HG03064 (cell line): ENCODE data around the gene GDPD2.
"Not testable (repeated sequence)": the region's sequence is repeated elsewhere in the genome, so short reads cannot be mapped to it uniquely, and the experiment has no call there.

Experiments used
- ATAC-seq: cut with Tn5 transposase; IDR thresholded peaks from one replicate; pipeline ENCODE4 v1.9.1; 2021; ENCODE audit warnings: low read depth; ENCODE audit not compliant: unreplicated experiment

GDPD2 gene

GRCh38 chrX:70422851-70423341 is at the start of gene GDPD2:
GDPD2 (plus strand) TSS chrX:70423314; CDS start chrX:70424985, 1,671 bp downstream.
- no peak for ATAC-seq

DNA sequence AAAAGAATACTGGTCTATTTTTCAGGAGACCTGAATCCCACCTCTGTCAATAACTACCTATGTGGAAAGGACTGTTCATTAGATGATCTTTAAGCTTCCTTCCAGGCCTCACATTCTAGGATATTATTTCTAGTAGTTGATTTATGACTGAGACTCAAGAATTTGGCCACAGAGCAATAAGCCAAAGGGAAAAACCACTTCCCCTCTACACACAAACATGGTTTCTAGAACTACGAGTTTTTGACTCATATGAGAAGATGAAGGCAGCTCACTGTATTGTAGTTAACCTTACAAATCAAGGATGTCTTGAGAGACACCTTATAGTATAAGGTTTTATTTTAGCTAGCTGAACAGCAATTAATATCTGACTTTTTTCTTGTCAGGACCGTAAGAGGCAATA is 36.9 kb upstream of the GDPD2 start:
- ATAC-seq: no peak

DNA sequence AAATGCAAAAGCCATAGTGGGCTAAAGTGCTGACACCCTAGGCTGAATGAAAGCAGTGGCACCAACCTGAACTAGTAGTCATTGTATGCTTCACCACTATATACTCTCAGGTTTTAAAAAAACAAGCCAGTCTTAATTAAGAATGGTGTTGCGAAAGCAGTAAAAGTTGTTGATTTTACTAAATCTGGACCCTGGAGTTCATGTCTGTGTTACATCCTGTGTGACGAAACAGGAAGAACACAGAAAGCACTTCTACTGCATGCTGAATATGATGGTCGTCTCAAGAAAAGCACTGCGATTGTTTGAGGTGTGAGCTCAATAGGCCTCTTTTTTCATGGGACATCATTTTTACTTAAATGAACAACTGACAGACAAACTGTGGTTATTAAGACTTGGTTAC is 24.2 kb upstream of the GDPD2 start:
- ATAC-seq: no peak

DNA sequence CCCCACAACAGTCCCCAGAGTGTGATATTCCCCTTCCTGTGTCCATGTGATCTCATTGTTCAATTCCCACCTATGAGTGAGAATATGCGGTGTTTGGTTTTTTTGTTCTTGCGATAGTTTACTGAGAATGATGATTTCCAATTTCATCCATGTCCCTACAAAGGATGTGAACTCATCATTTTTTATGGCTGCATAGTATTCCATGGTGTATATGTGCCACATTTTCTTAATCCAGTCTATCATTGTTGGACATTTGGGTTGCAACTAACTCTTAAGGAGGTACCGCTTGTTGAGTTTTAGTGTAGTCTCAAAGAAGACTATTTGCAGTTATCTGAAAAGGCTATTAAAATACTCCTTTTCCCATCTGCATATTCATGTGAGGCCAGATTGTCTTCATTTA is 22.9 kb upstream of the GDPD2 start:
- not testable (repeated sequence) for ATAC-seq

- ATAC-seq: no peak
These were observed 20.4 kb upstream of the GDPD2 start for GRCh38 chrX:70402721-70403120.

DNA sequence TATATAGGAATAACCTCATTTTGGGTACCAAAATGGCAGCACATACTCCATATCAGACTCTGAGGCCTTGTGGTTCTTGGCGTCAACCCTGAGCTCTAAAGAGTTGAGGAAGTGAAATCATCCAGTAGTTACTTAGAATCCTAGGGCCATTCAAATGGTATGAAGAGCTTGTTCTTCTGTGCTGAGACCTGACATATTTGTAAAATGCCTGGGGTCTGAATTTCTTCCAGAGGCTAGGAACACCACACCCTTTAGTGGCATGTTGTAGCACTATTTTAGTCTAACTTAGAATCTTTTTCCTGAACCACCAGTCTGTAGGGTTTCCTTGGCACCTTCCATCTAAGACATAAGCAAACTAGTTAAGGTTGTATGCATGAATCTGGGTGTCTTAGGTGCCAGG is 18.1 kb upstream of the GDPD2 start:
- no peak for ATAC-seq

GRCh38 chrX:70410921-70411320 is 12.2 kb upstream of the GDPD2 start:
- no peak for ATAC-seq

DNA sequence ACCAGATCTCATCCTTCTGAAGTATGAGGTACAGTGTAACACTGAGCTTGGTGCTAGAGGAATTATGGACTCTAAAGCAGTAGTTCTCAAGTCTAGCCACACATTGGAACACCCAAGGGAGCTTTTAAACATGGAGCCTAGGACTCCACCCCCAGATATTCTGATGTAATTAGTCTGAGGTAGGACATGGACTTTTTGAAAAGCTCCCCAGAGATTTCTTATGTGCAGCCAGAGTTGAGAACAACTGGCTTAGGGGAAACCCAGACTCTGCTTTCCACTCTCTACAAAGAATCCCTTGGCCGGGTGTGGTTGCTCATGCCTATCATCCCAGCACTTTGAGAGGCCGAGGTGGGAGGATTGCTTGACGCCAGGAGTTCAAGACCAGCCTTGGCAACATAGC is 11.6 kb upstream of the GDPD2 start:
- no peak for ATAC-seq

DNA sequence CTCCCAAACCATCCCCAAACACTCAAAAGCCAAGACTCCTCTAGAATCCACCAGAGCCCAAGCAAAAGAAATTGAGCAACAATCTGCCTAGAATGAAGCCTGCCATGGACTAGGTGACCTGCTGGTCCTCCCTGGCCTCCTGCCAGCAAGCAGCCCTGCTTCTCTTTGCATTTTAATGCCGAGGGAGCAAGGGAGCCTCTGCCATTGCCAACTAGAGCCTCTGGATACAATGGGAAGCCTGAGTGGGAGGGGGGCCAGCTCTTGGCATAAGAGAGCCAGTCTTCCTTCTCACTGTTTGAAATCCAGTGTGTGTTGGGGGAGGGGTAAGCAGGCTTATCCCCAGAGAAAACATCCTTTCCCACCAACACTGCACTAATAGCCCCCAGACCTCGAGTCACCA is 1.5 kb upstream of the GDPD2 start:
- no peak for ATAC-seq

- ATAC-seq: no peak
These were observed 992 bp downstream of the GDPD2 start for GRCh38 chrX:70423936-70424675.

- ATAC-seq: no peak
These were observed 1.7 kb downstream of the GDPD2 start for GRCh38 chrX:70424801-70425200.

DNA sequence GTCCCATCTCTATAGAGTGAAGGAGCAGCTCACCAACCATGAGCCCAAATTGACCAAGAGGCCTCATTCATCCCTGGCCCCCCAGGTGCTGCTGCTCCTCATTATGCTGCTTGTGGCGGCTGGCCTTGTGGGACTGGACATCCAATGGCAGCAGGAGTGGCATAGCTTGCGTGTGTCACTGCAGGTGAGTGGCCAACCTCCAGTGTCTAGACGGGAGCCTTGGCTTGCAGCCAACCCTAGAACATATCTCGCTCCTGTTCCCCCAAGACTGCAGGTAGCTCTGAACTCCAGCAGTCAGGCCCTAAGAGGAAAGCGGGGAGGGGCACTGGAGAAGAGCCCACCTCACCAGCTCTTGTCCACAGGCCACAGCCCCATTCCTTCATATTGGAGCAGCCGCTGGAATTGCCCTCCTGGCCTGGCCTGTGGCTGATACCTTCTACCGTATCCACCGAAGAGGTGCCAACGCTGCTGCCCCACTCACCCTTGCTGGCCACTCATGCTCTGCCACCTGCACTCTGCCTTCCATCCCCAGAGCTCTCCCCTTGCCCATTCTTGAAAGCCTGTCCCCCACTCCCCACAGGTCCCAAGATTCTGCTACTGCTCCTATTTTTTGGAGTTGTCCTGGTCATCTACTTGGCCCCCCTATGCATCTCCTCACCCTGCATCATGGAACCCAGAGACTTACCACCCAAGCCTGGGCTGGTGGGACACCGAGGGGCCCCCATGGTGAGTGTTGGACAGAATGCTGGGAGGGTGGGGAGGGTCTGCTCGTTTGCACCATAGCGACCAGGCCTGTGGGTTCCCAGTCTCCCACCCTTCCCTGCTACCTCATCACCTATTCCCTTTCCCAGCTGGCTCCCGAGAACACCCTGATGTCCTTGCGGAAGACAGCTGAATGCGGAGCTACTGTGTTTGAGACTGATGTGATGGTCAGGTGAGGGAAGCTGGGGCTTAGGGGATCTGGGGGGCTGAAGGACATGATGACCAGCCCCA is 3.5 kb downstream of the GDPD2 start:
- ATAC-seq: no peak

DNA sequence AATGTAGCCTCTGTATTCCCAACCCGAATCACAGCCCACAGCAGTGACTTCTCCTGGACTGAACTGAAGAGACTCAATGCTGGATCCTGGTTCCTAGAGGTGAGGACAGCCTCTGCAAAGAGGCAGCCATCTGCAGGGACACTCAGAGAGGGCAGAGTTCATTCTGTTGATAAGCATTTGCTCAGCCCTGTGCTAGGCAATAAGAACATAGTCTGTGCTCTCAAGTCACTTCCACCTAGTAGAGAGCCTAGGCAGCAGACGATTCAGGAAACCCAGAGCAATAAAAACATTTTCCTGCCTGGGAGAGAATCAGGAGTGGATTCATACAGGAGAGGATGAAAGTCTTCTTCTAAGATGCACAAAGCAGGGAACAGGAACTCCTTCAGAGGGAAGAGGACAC is 4.3 kb downstream of the GDPD2 start:
- no peak for ATAC-seq

- ATAC-seq: no peak
These were observed 6.6 kb downstream of the GDPD2 start for GRCh38 chrX:70429759-70430158.

DNA sequence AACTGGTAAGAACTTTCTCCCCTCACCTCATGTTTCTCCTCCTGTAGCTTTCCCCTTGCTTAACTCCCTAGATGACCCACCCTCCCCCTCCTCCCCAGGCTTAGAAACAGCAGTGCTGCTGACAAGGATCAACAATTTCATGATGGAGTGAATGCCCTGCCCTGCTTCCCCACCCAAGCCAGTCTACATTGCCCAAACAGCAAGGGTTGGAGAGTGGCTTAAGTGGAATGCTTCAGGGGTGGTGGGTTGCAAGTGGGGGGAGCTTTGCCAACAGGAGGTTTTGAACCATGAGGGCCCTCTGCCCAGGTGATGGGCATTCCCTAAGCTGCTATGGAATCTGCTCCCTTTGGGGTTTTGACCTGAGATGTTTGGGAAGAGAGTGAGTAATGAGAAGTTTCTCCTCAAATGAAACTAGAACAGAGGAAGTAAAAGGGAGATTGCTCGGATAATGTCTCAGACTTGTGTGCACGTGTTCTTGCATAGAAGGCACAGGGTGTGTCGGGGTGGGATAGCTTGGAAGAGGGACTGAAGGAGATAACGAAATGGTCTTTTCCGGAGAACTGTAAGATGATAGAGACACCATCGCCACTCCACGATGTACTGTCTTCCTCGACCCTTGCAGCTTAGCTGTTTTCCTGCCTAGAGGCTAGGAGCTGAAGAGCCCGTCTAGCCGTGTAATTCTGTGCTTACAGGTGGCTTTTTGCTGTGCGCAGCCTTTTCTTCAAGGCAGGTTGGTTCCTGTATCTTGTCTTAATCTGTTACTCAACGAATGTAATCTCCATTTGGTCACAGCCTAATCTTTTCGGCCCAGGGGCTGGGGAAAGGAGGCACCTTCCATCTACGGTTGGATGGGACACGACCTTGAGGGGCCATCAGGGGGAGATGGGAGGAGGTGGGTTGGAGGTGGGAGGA is 10.1 kb downstream of the GDPD2 start:
- ATAC-seq: no peak

- peak; percentile 59 for ATAC-seq
These were observed 10.8 kb downstream of the GDPD2 start for GRCh38 chrX:70433848-70434351.

DNA sequence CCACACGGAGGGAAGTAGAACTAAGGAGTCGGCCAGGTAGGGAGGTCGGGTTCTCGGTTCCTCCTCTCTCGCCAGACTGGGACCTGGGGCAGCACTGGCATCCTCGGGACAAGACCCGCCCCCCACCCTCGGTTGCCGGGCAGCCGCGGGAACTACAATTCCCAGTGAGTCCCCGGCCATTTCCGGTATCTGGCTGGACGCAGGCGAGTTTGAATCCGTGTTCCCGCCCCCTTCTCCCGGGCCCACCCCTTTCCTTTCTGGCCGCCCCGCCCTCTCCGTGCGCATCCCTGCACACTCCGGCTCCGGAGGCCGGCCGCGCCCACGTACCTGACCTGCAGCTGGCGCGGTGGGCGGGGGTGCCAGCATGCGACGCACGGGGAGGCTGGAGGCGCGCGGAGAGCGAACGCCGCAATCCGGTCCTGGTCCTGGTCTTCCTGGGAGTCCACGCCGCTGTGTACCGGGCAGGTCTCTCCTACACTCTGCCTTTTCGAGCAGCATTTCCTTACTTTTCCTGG is 11.3 kb downstream of the GDPD2 start:
- ATAC-seq: peak; percentile 65

DNA sequence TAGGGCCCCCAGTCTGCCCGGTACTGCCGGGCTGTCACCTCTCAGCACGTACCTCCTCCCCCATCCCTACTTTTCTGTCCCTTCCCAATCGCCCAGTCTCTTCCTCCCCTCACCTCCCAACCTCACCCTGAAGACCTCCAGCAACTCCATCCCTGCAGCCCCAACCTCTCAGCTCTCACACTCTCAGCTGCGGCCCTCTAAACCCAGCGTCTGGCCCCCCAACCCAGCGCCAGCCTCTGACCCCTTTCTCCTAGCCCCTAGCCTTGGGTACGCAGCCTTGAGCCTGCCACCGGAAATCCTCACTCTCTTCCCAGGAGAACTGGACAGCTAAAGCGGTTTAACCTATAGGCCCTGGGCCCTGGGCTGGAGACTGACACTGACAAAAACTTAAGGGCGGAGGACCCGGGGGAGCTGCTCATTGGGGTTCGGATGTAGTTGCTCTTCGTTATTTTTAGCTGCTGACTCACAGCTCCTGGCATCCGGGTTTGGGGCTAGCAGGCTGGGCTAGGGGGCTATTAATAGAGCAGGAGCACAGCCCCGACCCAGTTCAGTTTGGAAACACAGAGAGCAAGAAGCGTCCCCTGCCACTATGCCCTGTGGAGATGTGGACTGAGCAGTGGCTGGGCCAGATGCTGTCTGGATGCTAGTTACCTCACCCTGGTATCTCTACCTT is 11.9 kb downstream of the GDPD2 start:
- no peak for ATAC-seq

DNA sequence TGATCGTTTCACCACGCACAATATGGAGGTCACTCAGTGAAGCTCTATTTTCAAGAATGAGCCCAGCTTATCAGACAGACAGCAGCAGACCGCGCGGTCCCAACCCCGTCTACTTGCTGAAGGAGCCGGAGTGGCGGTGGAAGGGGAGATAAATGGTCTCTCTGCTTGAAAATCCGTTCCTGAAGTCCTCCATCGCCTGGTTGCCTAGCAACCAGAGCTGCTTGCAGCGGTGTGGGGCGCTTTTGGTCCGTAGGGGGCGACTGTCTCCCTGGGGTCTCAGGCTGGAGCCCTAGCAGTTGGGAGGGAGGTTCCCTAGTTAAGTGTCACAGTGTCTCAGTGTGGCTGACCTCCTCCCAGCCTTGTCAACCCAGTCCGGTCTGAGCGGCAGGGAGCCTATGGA is 13.2 kb downstream of the GDPD2 start:
- ATAC-seq: no peak
